Putamen (tissue), 1 donor: Measurements from ENCODE around the gene MYH6.

Experiments used
- DNase-seq: peaks from one replicate; pipeline ENCODE4 v3.0.0-alpha.2; 2016; ENCODE audit warnings: low spot score

Gene MYH6

GRCh38 chr14:23376482-23377197, 31.4 kb downstream of the MYH6 start, which contains the start of gene CMTM5:
Gene CMTM5, plus strand, starts transcription at chr14:23377046. Its CDS starts 206 bp downstream, at chr14:23377252.
- peak; percentile 98 for DNase-seq

- DNase-seq, result no peak
These were observed 32.4 kb downstream of the MYH6 start for GRCh38 chr14:23375527-23376251.

GRCh38 chr14:23373041-23373440, 35.0 kb downstream of the MYH6 start:
- DNase-seq, result no peak

- no peak for DNase-seq
These were observed 35.6 kb downstream of the MYH6 start, which contains the start of gene IL25 for GRCh38 chr14:23372509-23372908. Gene IL25, plus strand, starts transcription at chr14:23372809.

- DNase-seq, result no peak
These were observed 36.2 kb downstream of the MYH6 start for GRCh38 chr14:23371865-23372264.

- DNase-seq, result no peak
These were observed 37.9 kb downstream of the MYH6 start for GRCh38 chr14:23370221-23370620.

GRCh38 chr14:23366426-23366921, 41.6 kb downstream of the MYH6 start:
- peak; percentile 83 for DNase-seq

GRCh38 chr14:23365732-23366425, 42.2 kb downstream of the MYH6 start:
- DNase-seq, result peak; percentile 85

- peak; percentile 68 for DNase-seq
These were observed 42.9 kb downstream of the MYH6 start, which contains the start of gene EFS for GRCh38 chr14:23365036-23365731. Gene EFS, minus strand, starts transcription at chr14:23365172. Its CDS starts 147 bp downstream, at chr14:23365025.

- peak; percentile 87 for DNase-seq
These were observed 43.7 kb downstream of the MYH6 start for GRCh38 chr14:23364164-23365035.

GRCh38 chr14:23362200-23362599, 45.9 kb downstream of the MYH6 start:
- DNase-seq, result peak; percentile 18

GRCh38 chr14:23361763-23362162, 46.3 kb downstream of the MYH6 start:
- DNase-seq, result no peak

- DNase-seq, result peak; percentile 73
These were observed 46.8 kb downstream of the MYH6 start for GRCh38 chr14:23361320-23361719.

GRCh38 chr14:23360496-23360895, 47.6 kb downstream of the MYH6 start:
- DNase-seq, result peak; percentile 80

GRCh38 chr14:23359722-23360447, 48.2 kb downstream of the MYH6 start:
- no peak for DNase-seq

GRCh38 chr14:23359167-23359626, 48.9 kb downstream of the MYH6 start:
- DNase-seq, result no peak

- DNase-seq, result no peak
These were observed 49.4 kb downstream of the MYH6 start for GRCh38 chr14:23358553-23359166.

- DNase-seq, result no peak
These were observed 50.0 kb downstream of the MYH6 start for GRCh38 chr14:23358042-23358441.

- no peak for DNase-seq
These were observed 50.8 kb downstream of the MYH6 start for GRCh38 chr14:23357261-23357660.
